ENCODE measurements around the gene ERFL. TPM values are rescaled to one million over a fixed set of nuclear protein-coding genes. Genes with fewer than 3 reads are reported as not detected.

The ERFL gene
- total and polyA plus RNA-seq, 4 donors, result 0.46 to 0.81 (median 0.51) TPM; not detected in 1

DNA sequence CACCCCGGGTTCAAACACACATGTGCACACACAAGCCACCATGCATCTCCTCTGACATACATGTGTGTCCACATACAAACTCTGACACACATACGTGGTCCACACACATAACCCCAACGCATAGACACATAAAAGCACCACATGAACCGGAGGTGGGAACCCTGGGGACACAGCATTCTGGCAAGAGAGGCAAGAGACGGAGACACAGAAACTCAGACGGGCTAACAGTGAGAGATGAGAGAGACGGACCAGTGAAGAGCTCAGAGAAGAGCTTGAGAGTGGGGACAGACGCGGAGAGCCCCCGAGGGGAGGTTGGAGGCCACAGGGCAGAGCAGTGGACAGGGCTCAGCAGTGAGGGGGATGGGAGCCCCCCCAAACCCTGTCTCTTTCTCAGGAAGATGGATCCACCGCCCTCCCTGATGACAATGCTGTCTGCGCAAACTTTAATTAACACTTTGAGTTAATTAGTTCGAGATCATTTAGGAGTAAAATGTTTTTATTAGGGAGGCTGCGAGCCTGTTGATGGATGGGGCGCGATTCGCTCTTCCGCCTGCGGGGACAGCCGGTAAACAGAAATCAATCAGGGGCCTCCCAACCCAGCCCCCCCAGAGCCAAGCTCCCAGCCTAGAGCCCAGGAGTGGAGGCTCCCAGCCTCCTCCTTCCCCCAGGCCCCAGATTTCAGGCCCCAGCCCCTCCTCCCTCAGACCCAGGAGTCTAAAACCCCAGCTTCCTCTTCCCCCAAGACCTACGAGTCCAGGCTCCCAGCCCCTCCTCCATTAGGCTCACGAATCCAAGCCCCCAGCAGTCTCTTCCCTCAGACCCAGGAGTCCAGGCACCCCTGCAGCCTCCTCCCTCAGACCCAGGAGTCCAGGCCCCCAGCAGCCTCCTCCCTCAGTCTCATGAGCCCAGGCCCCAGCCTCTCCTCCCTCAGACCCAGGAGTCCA lies 9.5 kb upstream of the ERFL start:
- no peaks in the 10 kb centered on the region for H3K36me3 ChIP-seq (ENCODE audit: control insufficient read depth in 1 of 2, insufficient read depth in 2 of 2, low read length in 1 of 2)
- no peak for ATAC-seq (ENCODE audit: low FRiP score)
- H3K9me3 ChIP-seq (ENCODE audit: control insufficient read depth, low read length), result no peaks in the 10 kb centered on the region
- H3K27me3 ChIP-seq (ENCODE audit: control insufficient read depth in 1 of 2, insufficient read depth in 2 of 2, low read length in 1 of 2), result no peaks in the 10 kb centered on the region
- H3K4me1 ChIP-seq (ENCODE audit: control insufficient read depth in 1 of 2, insufficient read depth in 2 of 2, low read length in 2 of 2), result peaks cover 0 to 3% of the 10 kb centered on the region in 2 donors
- H3K4me3 ChIP-seq (ENCODE audit: low read length in 2 of 2), result no peak overlapping the region
- H3K27ac ChIP-seq (ENCODE audit: low read depth in 1 of 2, low read length in 2 of 2), result no peak overlapping the region
- no peak for DNase-seq
- intact Hi-C loops (cut with DNase I), result no loop called here
- 57 to 65% methylated on average over 22 of the region's 22 CpGs for WGBS, 2 donors

- H3K4me3 ChIP-seq (ENCODE audit: low read length in 2 of 2), result no peak overlapping the region
- H3K27ac ChIP-seq (ENCODE audit: low read depth in 1 of 2, low read length in 2 of 2), result no peak overlapping the region
- no peaks in the 10 kb centered on the region for H3K27me3 ChIP-seq (ENCODE audit: control insufficient read depth in 1 of 2, insufficient read depth in 2 of 2, low read length in 1 of 2)
- WGBS, 2 donors, result 68 to 77% methylated on average over 15 of the region's 15 CpGs
- ATAC-seq (ENCODE audit: low FRiP score), result no peak
- H3K9me3 ChIP-seq (ENCODE audit: control insufficient read depth, low read length), result no peaks in the 10 kb centered on the region
- no peak for DNase-seq
- no peaks in the 10 kb centered on the region for H3K36me3 ChIP-seq (ENCODE audit: control insufficient read depth in 1 of 2, insufficient read depth in 2 of 2, low read length in 1 of 2)
- intact Hi-C loops (cut with DNase I), result no loop called here
- peaks cover 0 to 3% of the 10 kb centered on the region in 2 donors for H3K4me1 ChIP-seq (ENCODE audit: control insufficient read depth in 1 of 2, insufficient read depth in 2 of 2, low read length in 2 of 2)
Observed at GRCh38 chr19:41936961-41937360, 8.7 kb upstream of the ERFL start.

DNA sequence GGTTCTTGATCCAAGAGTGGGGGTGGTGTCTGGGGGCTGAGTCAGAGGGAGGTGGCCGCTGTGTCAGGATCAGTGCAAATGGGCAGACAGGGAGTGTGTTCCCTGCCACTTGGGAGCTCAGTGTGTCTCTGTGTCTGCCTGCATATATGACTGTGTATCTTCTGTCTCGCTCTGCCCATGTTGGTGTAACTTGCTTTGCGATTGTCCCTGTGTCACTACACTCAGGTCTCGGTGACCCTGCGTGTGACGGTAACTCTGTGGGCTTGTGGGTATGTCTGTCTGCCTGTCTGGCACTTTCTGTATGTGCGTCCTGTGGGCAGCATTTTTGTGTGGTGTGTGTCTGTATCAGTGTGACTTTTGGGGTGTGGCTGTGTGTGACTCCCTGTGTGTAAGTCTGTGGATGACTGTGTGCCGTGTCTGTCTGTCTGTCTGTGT lies 8.2 kb upstream of the ERFL start:
- peaks cover 0 to 2% of the 10 kb centered on the region in 2 donors for H3K27me3 ChIP-seq (ENCODE audit: control insufficient read depth in 1 of 2, insufficient read depth in 2 of 2, low read length in 1 of 2)
- intact Hi-C loops (cut with DNase I), result no loop called here

GRCh38 chr19:41935760-41936415 lies 7.6 kb upstream of the ERFL start:
- H3K4me1 ChIP-seq (ENCODE audit: control insufficient read depth in 1 of 2, insufficient read depth in 2 of 2, low read length in 2 of 2), result peaks cover 0 to 1% of the 10 kb centered on the region in 2 donors
- H3K27me3 ChIP-seq (ENCODE audit: control insufficient read depth in 1 of 2, insufficient read depth in 2 of 2, low read length in 1 of 2), result peaks cover 0 to 2% of the 10 kb centered on the region in 2 donors
- H3K4me3 ChIP-seq (ENCODE audit: low read length in 2 of 2), result no peak overlapping the region
- no peak overlapping the region for H3K27ac ChIP-seq (ENCODE audit: low read depth in 1 of 2, low read length in 2 of 2)
- no peak for DNase-seq
- no peaks in the 10 kb centered on the region for H3K9me3 ChIP-seq (ENCODE audit: control insufficient read depth, low read length)
- ATAC-seq (ENCODE audit: low FRiP score), result no peak
- intact Hi-C loops (cut with DNase I), result no loop called here
- no peaks in the 10 kb centered on the region for H3K36me3 ChIP-seq (ENCODE audit: control insufficient read depth in 1 of 2, insufficient read depth in 2 of 2, low read length in 1 of 2)
- WGBS, 2 donors, result 15 to 16% methylated on average over 21 to 26 of the region's 26 CpGs

More for the DNA sequence above, 8.2 kb upstream of the ERFL start:
- Histone ChIP-seq H3K4me3 (ENCODE audit: low read length in 2 of 2) (no peak overlapping the region), H3K27ac (ENCODE audit: low read depth in 1 of 2, low read length in 2 of 2) (no peak overlapping the region), H3K4me1 (ENCODE audit: control insufficient read depth in 1 of 2, insufficient read depth in 2 of 2, low read length in 2 of 2) (peaks cover 0 to 3% of the 10 kb centered on the region in 2 donors), H3K9me3 (ENCODE audit: control insufficient read depth, low read length) (no peaks in the 10 kb centered on the region), H3K36me3 (ENCODE audit: control insufficient read depth in 1 of 2, insufficient read depth in 2 of 2, low read length in 1 of 2) (no peaks in the 10 kb centered on the region)
- DNase-seq (no peak), ATAC-seq (ENCODE audit: low FRiP score) (no peak)
- whole genome bisulfite sequencing, 2 donors, result 75 to 77% methylated on average over 8 of the region's 8 CpGs

DNA sequence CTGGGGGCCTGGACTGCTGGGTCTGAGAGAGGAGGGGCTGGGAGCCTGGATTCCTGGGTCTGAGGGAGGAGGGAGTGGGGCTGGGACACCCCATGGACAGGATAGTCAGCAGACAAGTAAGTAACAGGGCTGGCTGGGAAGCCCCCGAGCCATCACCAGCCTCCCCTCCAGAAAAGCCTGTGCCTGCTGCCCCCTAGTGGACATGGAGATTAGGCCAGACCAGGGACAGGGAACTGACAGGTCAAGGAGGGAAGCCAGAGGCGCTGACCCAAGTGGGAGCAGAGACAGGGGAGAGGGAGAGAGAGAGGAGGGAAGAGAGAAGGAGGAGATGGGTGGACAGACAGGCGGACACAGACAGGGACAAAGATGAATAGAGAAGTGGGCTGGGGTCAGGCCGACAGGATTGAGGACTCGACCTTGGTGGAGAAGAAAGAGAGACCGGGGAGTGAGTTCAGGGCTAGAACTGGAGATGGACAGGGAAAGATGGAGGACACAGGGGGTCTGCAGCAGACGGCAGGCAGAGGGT lies 6.7 kb upstream of the ERFL start:
- ATAC-seq (ENCODE audit: low FRiP score) (peak; percentile 74), DNase-seq (peak; percentile 76 to 85)
- H3K9me3 ChIP-seq (ENCODE audit: control insufficient read depth, low read length), result no peaks in the 10 kb centered on the region
- H3K4me3 ChIP-seq (ENCODE audit: low read length in 2 of 2), result no peak overlapping the region
- H3K27me3 ChIP-seq (ENCODE audit: control insufficient read depth in 1 of 2, insufficient read depth in 2 of 2, low read length in 1 of 2), result peaks cover 0 to 2% of the 10 kb centered on the region in 2 donors
- WGBS, 2 donors, result 19 to 23% methylated on average over 7 of the region's 7 CpGs
- intact Hi-C loops (cut with DNase I), result no loop called here
- H3K4me1 ChIP-seq (ENCODE audit: control insufficient read depth in 1 of 2, insufficient read depth in 2 of 2, low read length in 2 of 2), result no peaks in the 10 kb centered on the region
- no peaks in the 10 kb centered on the region for H3K36me3 ChIP-seq (ENCODE audit: control insufficient read depth in 1 of 2, insufficient read depth in 2 of 2, low read length in 1 of 2)
- no peak overlapping the region for H3K27ac ChIP-seq (ENCODE audit: low read depth in 1 of 2, low read length in 2 of 2)

GRCh38 chr19:41933693-41934426 lies 5.6 kb upstream of the ERFL start:
- no peaks in the 10 kb centered on the region for H3K36me3 ChIP-seq (ENCODE audit: control insufficient read depth in 1 of 2, insufficient read depth in 2 of 2, low read length in 1 of 2)
- no peak for DNase-seq
- no peaks in the 10 kb centered on the region for H3K4me1 ChIP-seq (ENCODE audit: control insufficient read depth in 1 of 2, insufficient read depth in 2 of 2, low read length in 2 of 2)
- no peak for ATAC-seq (ENCODE audit: low FRiP score)
- peaks cover 0 to 2% of the 10 kb centered on the region in 2 donors for H3K27me3 ChIP-seq (ENCODE audit: control insufficient read depth in 1 of 2, insufficient read depth in 2 of 2, low read length in 1 of 2)
- H3K9me3 ChIP-seq (ENCODE audit: control insufficient read depth, low read length), result no peaks in the 10 kb centered on the region
- no peak overlapping the region for H3K4me3 ChIP-seq (ENCODE audit: low read length in 2 of 2)
- H3K27ac ChIP-seq (ENCODE audit: low read depth in 1 of 2, low read length in 2 of 2), result no peak overlapping the region
- intact Hi-C loops (cut with DNase I), result no loop called here
- 71 to 79% methylated on average over 7 of the region's 7 CpGs for WGBS, 2 donors

GRCh38 chr19:41932720-41933332 lies 4.6 kb upstream of the ERFL start:
- Histone ChIP-seq H3K4me1 (ENCODE audit: control insufficient read depth in 1 of 2, insufficient read depth in 2 of 2, low read length in 2 of 2) (no peaks in the 10 kb centered on the region), H3K4me3 (ENCODE audit: low read length in 2 of 2) (no peak overlapping the region), H3K9me3 (ENCODE audit: control insufficient read depth, low read length) (no peaks in the 10 kb centered on the region), H3K36me3 (ENCODE audit: control insufficient read depth in 1 of 2, insufficient read depth in 2 of 2, low read length in 1 of 2) (no peaks in the 10 kb centered on the region), H3K27ac (ENCODE audit: low read depth in 1 of 2, low read length in 2 of 2) (no peak overlapping the region), H3K27me3 (ENCODE audit: control insufficient read depth in 1 of 2, insufficient read depth in 2 of 2, low read length in 1 of 2) (peaks cover 0 to 3% of the 10 kb centered on the region in 2 donors)
- ATAC-seq (ENCODE audit: low FRiP score) (no peak), DNase-seq (no peak)
- 13 to 14% methylated on average over 28 to 29 of the region's 29 CpGs for WGBS, 2 donors
- intact Hi-C loops (cut with DNase I), result no loop called here

DNA sequence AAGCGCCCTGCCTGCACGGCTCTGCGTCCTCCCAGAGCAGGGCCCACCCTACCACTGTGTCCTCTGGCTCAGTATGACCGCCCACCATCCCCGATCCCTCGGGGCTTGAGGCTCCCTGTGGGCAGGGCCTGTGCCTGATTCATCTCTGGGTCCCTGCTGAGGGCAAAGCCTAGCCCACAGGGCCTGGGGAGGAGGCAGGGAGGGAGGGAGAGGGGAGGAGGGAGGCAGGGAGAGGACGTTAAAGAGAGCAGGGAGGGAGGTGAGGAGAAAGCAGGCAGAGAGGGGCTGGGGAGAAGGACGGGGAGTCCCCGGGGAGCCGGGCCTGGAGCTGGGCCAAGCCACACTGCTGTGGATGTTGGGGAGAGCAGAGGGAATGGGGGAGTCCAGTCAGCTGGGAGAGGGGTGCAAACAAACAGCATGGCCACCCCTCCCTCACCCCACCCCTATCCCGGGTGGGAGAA lies 4.0 kb upstream of the ERFL start:
- intact Hi-C loops (cut with DNase I), result no loop called here
- H3K27me3 ChIP-seq (ENCODE audit: control insufficient read depth in 1 of 2, insufficient read depth in 2 of 2, low read length in 1 of 2), result peaks cover 0 to 3% of the 10 kb centered on the region in 2 donors
- H3K9me3 ChIP-seq (ENCODE audit: control insufficient read depth, low read length), result no peaks in the 10 kb centered on the region
- ATAC-seq (ENCODE audit: low FRiP score), result no peak
- no peak for DNase-seq
- H3K36me3 ChIP-seq (ENCODE audit: control insufficient read depth in 1 of 2, insufficient read depth in 2 of 2, low read length in 1 of 2), result no peaks in the 10 kb centered on the region
- WGBS, 2 donors, result 18 to 21% methylated on average over 11 of the region's 11 CpGs
- H3K4me1 ChIP-seq (ENCODE audit: control insufficient read depth in 1 of 2, insufficient read depth in 2 of 2, low read length in 2 of 2), result no peaks in the 10 kb centered on the region
- H3K27ac ChIP-seq (ENCODE audit: low read depth in 1 of 2, low read length in 2 of 2), result no peak overlapping the region
- no peak overlapping the region for H3K4me3 ChIP-seq (ENCODE audit: low read length in 2 of 2)
